Right renal cortex interstitium (tissue), 3 donors: ENCODE results near the gene PCDHGB6. TPM values are rescaled to one million over a fixed set of nuclear protein-coding genes. Genes with fewer than 3 reads are reported as not detected.

Source experiments
- polyA plus RNA-seq, 3 donors: library from polyadenylated mRNA; unstranded; fragments of 120-200 nt; gene quantifications; one replicate each; pipeline ENCODE4 v1.2.1, GENCODE V29; 2013; ENCODE audit not compliant: insufficient read length in 3 of 3

Gene PCDHGB6
- polyA plus RNA-seq, 3 donors, result 6.6 to 8.2 (median 6.8) TPM

Other genes starting within 250 kb of the PCDHGB6 start
- gene PCDHB7, start 235.4 kb upstream of the PCDHGB6 start, polyA plus RNA-seq, result 1 to 10 TPM; 4.7 to 5.5 (median 5.3) TPM
- gene PCDHB8, start 230.2 kb upstream of the PCDHGB6 start, polyA plus RNA-seq, result 1 to 10 TPM; 1.5 to 4.2 (median 3.2) TPM
- gene PCDHB16, start 225.6 kb upstream of the PCDHGB6 start, polyA plus RNA-seq, result 1 to 10 TPM; 3.6 to 7.2 (median 5.0) TPM
- gene PCDHB9, start 220.9 kb upstream of the PCDHGB6 start, polyA plus RNA-seq, result 1 to 10 TPM; 4.3 to 5.0 (median 4.9) TPM
- gene PCDHB10, start 215.7 kb upstream of the PCDHGB6 start, polyA plus RNA-seq, result 1 to 10 TPM; 5.6 to 9.2 (median 7.9) TPM
- gene PCDHB11, start 208.4 kb upstream of the PCDHGB6 start, polyA plus RNA-seq, result 1 to 10 TPM; 4.3 to 6.0 (median 5.6) TPM
- gene PCDHB12, start 199.3 kb upstream of the PCDHGB6 start, polyA plus RNA-seq, result 1 to 10 TPM; 4.7 to 5.8 (median 4.8) TPM
- gene PCDHB13, start 194.1 kb upstream of the PCDHGB6 start, polyA plus RNA-seq, result 1 to 10 TPM; 5.4 to 6.3 (median 5.6) TPM
- gene PCDHB14, start 184.7 kb upstream of the PCDHGB6 start, polyA plus RNA-seq, result 10 to 100 TPM in 1 of 3 donors, 1 to 10 TPM in 2; 7.2 to 10.5 (median 8.5) TPM
- gene PCDHB15, start 162.6 kb upstream of the PCDHGB6 start, polyA plus RNA-seq, result 10 to 100 TPM; 11.3 to 17.3 (median 15.4) TPM
- not detected for gene SLC25A2, start 104.0 kb upstream of the PCDHGB6 start, polyA plus RNA-seq
- 100 to 1,000 TPM; 178 to 194 (median 190) TPM for gene TAF7, start 87.2 kb upstream of the PCDHGB6 start, polyA plus RNA-seq
- gene PCDHGA1, start 77.5 kb upstream of the PCDHGB6 start, polyA plus RNA-seq, result 1 to 10 TPM in 1 of 3 donors, under 1 TPM in 2; 0.78 to 1.2 (median 0.92) TPM
- gene PCDHGA2, start 69.3 kb upstream of the PCDHGB6 start, polyA plus RNA-seq, result 1 to 10 TPM; 6.0 to 7.0 (median 6.8) TPM
- gene PCDHGA3, start 64.2 kb upstream of the PCDHGB6 start, polyA plus RNA-seq, result 1 to 10 TPM; 2.4 to 4.3 (median 3.1) TPM
- gene PCDHGB1, start 57.9 kb upstream of the PCDHGB6 start, polyA plus RNA-seq, result 1 to 10 TPM; 1.3 to 2.1 (median 1.9) TPM
- 1 to 10 TPM; 2.2 to 3.2 (median 2.2) TPM for gene PCDHGA4, start 53.0 kb upstream of the PCDHGB6 start, polyA plus RNA-seq
- 1 to 10 TPM; 3.2 to 3.9 (median 3.9) TPM for gene PCDHGB2, start 48.0 kb upstream of the PCDHGB6 start, polyA plus RNA-seq
- gene PCDHGA5, start 43.9 kb upstream of the PCDHGB6 start, polyA plus RNA-seq, result 1 to 10 TPM; 2.2 to 2.8 (median 2.4) TPM
- 1 to 10 TPM; 1.4 to 2.6 (median 1.7) TPM for gene PCDHGB3, start 37.8 kb upstream of the PCDHGB6 start, polyA plus RNA-seq
- 1 to 10 TPM; 4.2 to 7.8 (median 5.8) TPM for gene PCDHGA6, start 34.1 kb upstream of the PCDHGB6 start, polyA plus RNA-seq
- 1 to 10 TPM; 1.6 to 2.3 (median 2.2) TPM for gene PCDHGA7, start 25.3 kb upstream of the PCDHGB6 start, polyA plus RNA-seq
- gene PCDHGB4, start 20.3 kb upstream of the PCDHGB6 start, polyA plus RNA-seq, result 1 to 10 TPM; 5.3 to 6.0 (median 5.5) TPM
- under 1 TPM; 0.29 to 0.40 (median 0.30) TPM for gene PCDHGA8, start 15.4 kb upstream of the PCDHGB6 start, polyA plus RNA-seq
- 1 to 10 TPM; 7.8 to 9.7 (median 8.3) TPM for gene PCDHGB5, start 10.1 kb upstream of the PCDHGB6 start, polyA plus RNA-seq
- 1 to 10 TPM; 4.9 to 6.0 (median 5.3) TPM for gene PCDHGA9, start 5.2 kb upstream of the PCDHGB6 start, polyA plus RNA-seq
- 1 to 10 TPM; 3.1 to 3.5 (median 3.2) TPM for gene PCDHGA10, start 5.0 kb downstream of the PCDHGB6 start, polyA plus RNA-seq
- gene PCDHGB7, start 9.7 kb downstream of the PCDHGB6 start, polyA plus RNA-seq, result 10 to 100 TPM; 12.4 to 16.9 (median 14.0) TPM
- gene PCDHGA11, start 13.0 kb downstream of the PCDHGB6 start, polyA plus RNA-seq, result 1 to 10 TPM; 4.4 to 4.7 (median 4.7) TPM
- gene PCDHGA12, start 22.5 kb downstream of the PCDHGB6 start, polyA plus RNA-seq, result 1 to 10 TPM in 2 of 3 donors, under 1 TPM in 1; 0.94 to 1.4 (median 1.3) TPM
- 100 to 1,000 TPM; 103 to 113 (median 107) TPM for gene PCDHGC3, start 67.9 kb downstream of the PCDHGB6 start, polyA plus RNA-seq
- gene PCDHGC4, start 77.0 kb downstream of the PCDHGB6 start, polyA plus RNA-seq, result 1 to 10 TPM; 2.4 to 2.9 (median 2.9) TPM
- gene PCDHGC5, start 81.1 kb downstream of the PCDHGB6 start, polyA plus RNA-seq, result under 1 TPM; 0.27 to 0.32 (median 0.29) TPM
- 10 to 100 TPM; 74.8 to 81.9 (median 79.7) TPM for gene DIAPH1, start 211.0 kb downstream of the PCDHGB6 start, polyA plus RNA-seq
- 100 to 1,000 TPM in 1 of 3 donors, 10 to 100 TPM in 2; 95.4 to 100 (median 96.6) TPM for gene HDAC3, start 228.8 kb downstream of the PCDHGB6 start, polyA plus RNA-seq
- 1 to 10 TPM in 1 of 3 donors, under 1 TPM in 2; 0.64 to 1.1 (median 0.78) TPM for gene RELL2, start 229.0 kb downstream of the PCDHGB6 start, polyA plus RNA-seq
- gene FCHSD1, start 243.4 kb downstream of the PCDHGB6 start, polyA plus RNA-seq, result 10 to 100 TPM; 10.1 to 12.2 (median 11.6) TPM